ENCODE measurements around the gene KLF17. TPM values are rescaled to one million over a fixed set of nuclear protein-coding genes. Genes with fewer than 3 reads are reported as not detected.

KLF17 gene
- total and polyA plus RNA-seq, 2 donors (not counting 1 experiment from before 2014, with no cell fraction given), result not detected

DNA sequence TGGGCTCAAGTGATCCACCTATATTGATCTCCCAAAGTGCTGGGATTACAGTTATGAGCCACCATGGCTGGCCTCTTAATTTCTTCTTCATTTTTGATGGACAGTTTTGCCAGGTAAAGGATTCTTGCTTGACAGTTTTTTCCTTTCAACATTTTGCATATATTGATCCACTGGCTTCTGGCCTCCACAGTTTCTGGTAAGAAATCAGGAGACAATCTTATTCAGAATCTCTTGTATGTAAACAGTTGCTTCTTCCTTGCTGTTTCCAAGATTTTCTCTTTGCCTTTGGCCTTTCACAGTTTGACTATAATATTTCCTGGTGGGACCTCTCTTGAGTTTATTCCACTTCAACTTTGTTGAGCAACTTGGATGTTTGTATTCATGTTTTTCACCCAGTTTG is 42.9 kb downstream of the KLF17 start:
- no peaks in the 10 kb centered on the region for H3K79me2 ChIP-seq (ENCODE audit: control insufficient read depth, insufficient read depth, low read length)
- Mint-ChIP-seq H3K27me3 (no peaks in the 10 kb centered on the region), H3K27ac (no peak overlapping the region), H3K9me3 (ENCODE audit: insufficient read depth) (peaks cover 2% of the 10 kb centered on the region), H3K4me1 (no peaks in the 10 kb centered on the region), H3K4me3 (no peak overlapping the region)
- no peak overlapping the region for H3K27ac ChIP-seq (ENCODE audit: low read length in 2 of 2)
- H3K27me3 ChIP-seq (replicated peaks in 1 of 4; ENCODE audit: control extremely low read depth in 1 of 4, control insufficient read depth in 3 of 4, insufficient read depth in 4 of 4, low read length in 3 of 4), result no peaks in the 10 kb centered on the region
- DNase-seq (no peak), ATAC-seq (ENCODE audit: low read depth) (no peak)
- H3K4me2 ChIP-seq (replicated peaks; ENCODE audit: low read depth, low read length, poor library complexity, severe bottlenecking), result no peak overlapping the region
- no peak overlapping the region for H2AFZ ChIP-seq (ENCODE audit: insufficient read depth, low read depth, low read length, poor library complexity, severe bottlenecking)
- intact Hi-C loops (cut with micrococcal nuclease), result no loop called here
- H3K9me3 ChIP-seq (ENCODE audit: control extremely low read depth in 1 of 3, control insufficient read depth in 2 of 3, insufficient read depth in 1 of 3, low read length in 2 of 3), result no peaks in the 10 kb centered on the region
- no peaks in the 10 kb centered on the region for H3K4me1 ChIP-seq (ENCODE audit: control insufficient read depth in 2 of 2, insufficient read depth in 2 of 2, low read length in 2 of 2)
- no peaks in the 10 kb centered on the region for H4K20me1 ChIP-seq (ENCODE audit: control insufficient read depth, insufficient read depth, low read length, poor library complexity, severe bottlenecking)
- TF ChIP-seq, protein P1, sequence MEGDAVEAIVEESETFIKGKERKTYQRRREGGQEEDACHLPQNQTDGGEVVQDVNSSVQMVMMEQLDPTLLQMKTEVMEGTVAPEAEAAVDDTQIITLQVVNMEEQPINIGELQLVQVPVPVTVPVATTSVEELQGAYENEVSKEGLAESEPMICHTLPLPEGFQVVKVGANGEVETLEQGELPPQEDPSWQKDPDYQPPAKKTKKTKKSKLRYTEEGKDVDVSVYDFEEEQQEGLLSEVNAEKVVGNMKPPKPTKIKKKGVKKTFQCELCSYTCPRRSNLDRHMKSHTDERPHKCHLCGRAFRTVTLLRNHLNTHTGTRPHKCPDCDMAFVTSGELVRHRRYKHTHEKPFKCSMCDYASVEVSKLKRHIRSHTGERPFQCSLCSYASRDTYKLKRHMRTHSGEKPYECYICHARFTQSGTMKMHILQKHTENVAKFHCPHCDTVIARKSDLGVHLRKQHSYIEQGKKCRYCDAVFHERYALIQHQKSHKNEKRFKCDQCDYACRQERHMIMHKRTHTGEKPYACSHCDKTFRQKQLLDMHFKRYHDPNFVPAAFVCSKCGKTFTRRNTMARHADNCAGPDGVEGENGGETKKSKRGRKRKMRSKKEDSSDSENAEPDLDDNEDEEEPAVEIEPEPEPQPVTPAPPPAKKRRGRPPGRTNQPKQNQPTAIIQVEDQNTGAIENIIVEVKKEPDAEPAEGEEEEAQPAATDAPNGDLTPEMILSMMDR (IDR thresholded peaks at IDR 0.05), result no peak
- TF ChIP-seq EZH2 (IDR thresholded peaks at IDR 0.05; ENCODE audit: borderline replicate concordance, insufficient read depth, low read depth, low read length, poor library complexity, severe bottlenecking), result no peak
- H3K9ac ChIP-seq (ENCODE audit: low read length), result no peak overlapping the region
- CTCF ChIA-PET, result no interaction called here
- H3K4me3 ChIP-seq (ENCODE audit: control extremely low read depth in 1 of 5, extremely low read depth in 1 of 5, insufficient read depth in 1 of 5, low read depth in 2 of 5, low read length in 4 of 5), result no peak overlapping the region
- no peaks in the 10 kb centered on the region for H3K36me3 ChIP-seq (replicated peaks in 1 of 2; ENCODE audit: control extremely low read depth in 1 of 2, control insufficient read depth in 1 of 2, extremely low read depth in 1 of 2, insufficient read depth in 2 of 2, low read length in 1 of 2)
- POLR2A ChIA-PET, result no interaction called here

DNA sequence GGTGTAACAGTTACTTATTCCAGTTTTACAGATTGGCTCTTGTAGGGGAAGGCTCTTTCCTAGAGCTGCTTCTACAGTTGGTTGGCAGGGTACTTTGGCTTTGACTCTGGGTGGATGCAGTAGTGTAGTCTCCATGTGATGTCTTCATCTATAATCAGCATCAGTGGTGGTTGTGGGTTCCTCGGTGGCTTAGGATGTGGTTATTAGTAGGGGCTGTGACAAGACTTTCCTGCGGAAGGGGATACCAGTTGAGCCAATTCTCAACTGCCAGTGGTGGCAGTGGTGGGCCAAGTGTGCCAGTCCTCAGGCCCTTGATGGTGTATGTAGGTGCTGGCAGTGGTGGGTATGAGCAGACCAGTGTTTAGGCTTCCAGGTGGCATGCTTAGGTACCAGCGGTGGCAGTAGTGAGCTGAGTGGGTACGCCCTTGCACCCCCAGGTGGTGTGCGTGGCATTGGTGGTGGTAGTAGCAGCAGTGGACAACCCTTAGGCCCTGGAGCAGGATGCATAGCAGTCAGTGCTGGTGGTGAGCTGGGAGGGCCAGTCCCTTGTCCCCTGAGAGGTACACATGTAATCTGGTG is 50.0 kb downstream of the KLF17 start:
- no peak overlapping the region for H3K4me2 ChIP-seq (replicated peaks; ENCODE audit: low read depth, low read length, poor library complexity, severe bottlenecking)
- H2AFZ ChIP-seq (ENCODE audit: insufficient read depth, low read depth, low read length, poor library complexity, severe bottlenecking), result no peak overlapping the region
- DNase-seq (no peak), ATAC-seq (ENCODE audit: low read depth) (no peak)
- H3K4me1 ChIP-seq (ENCODE audit: control insufficient read depth in 2 of 2, insufficient read depth in 2 of 2, low read length in 2 of 2), result no peaks in the 10 kb centered on the region
- H3K9me3 ChIP-seq (ENCODE audit: control extremely low read depth in 1 of 3, control insufficient read depth in 2 of 3, insufficient read depth in 1 of 3, low read length in 2 of 3), result peaks cover 5 to 28% (median 7%) of the 10 kb centered on the region in 3 donors
- CTCF ChIA-PET, result no interaction called here
- TF ChIP-seq, protein P1 (IDR thresholded peaks at IDR 0.05), result no peak
- TF ChIP-seq EZH2 (IDR thresholded peaks at IDR 0.05; ENCODE audit: borderline replicate concordance, insufficient read depth, low read depth, low read length, poor library complexity, severe bottlenecking), result no peak
- Mint-ChIP-seq H3K27ac (no peak overlapping the region), H3K9me3 (ENCODE audit: insufficient read depth) (peaks cover 3% of the 10 kb centered on the region), H3K4me3 (no peak overlapping the region), H3K27me3 (peaks cover 24% of the 10 kb centered on the region), H3K4me1 (no peaks in the 10 kb centered on the region)
- 83% methylated on average over 5 of the region's 5 CpGs for WGBS (ENCODE audit: insufficient coverage)
- POLR2A ChIA-PET, result no interaction called here
- no peak overlapping the region for H3K9ac ChIP-seq (ENCODE audit: low read length)
- H3K27ac ChIP-seq (ENCODE audit: low read length in 2 of 2), result no peak overlapping the region
- no peaks in the 10 kb centered on the region for H3K36me3 ChIP-seq (replicated peaks in 1 of 2; ENCODE audit: control extremely low read depth in 1 of 2, control insufficient read depth in 1 of 2, extremely low read depth in 1 of 2, insufficient read depth in 2 of 2, low read length in 1 of 2)
- H3K79me2 ChIP-seq (ENCODE audit: control insufficient read depth, insufficient read depth, low read length), result no peaks in the 10 kb centered on the region
- peaks cover 0 to 9% (median 0%) of the 10 kb centered on the region in 4 experiments for H3K27me3 ChIP-seq (replicated peaks in 1 of 4; ENCODE audit: control extremely low read depth in 1 of 4, control insufficient read depth in 3 of 4, insufficient read depth in 4 of 4, low read length in 3 of 4)
- no peaks in the 10 kb centered on the region for H4K20me1 ChIP-seq (ENCODE audit: control insufficient read depth, insufficient read depth, low read length, poor library complexity, severe bottlenecking)
- H3K4me3 ChIP-seq (ENCODE audit: control extremely low read depth in 1 of 5, extremely low read depth in 1 of 5, insufficient read depth in 1 of 5, low read depth in 2 of 5, low read length in 4 of 5), result no peak overlapping the region
- intact Hi-C loops (cut with micrococcal nuclease), result no loop called here
